Upper lobe of left lung (tissue), 6 donors: ENCODE data around the gene SPATA22. TPM values are rescaled to one million over a fixed set of nuclear protein-coding genes. Genes with fewer than 3 reads are reported as not detected.
"Not testable (repeated sequence)": the region's sequence is repeated elsewhere in the genome, so short reads cannot be mapped to it uniquely, and the experiment has no call there.

Experiments
- ATAC-seq, 2 donors: fragments of 200-7000 bp; cut with Tn5 transposase; one replicate each; pipeline ENCODE4 v1.9.1; 2022; ENCODE audit warnings: mild to moderate bottlenecking in 2 of 2, moderate library complexity in 2 of 2; ENCODE audit not compliant: low FRiP score in 2 of 2
- DNase-seq, 2 donors: peaks; one replicate each; pipeline ENCODE4 v3.0.0-alpha.2; 2019 to 2020
- H3K27ac ChIP-seq, 4 donors: fragments of 200-600 bp; sonication (generic); one replicate each; pipeline ENCODE4 v1.5.1; 2016 to 2019
- H3K27me3 ChIP-seq, 4 donors: fragments of 200-600 bp; sonication (generic); one replicate each; pipeline ENCODE4 v1.5.1; 2017 to 2019
- H3K36me3 ChIP-seq, 4 donors: fragments of 200-600 bp; sonication (generic); one replicate each; pipeline ENCODE4 v1.5.1; 2016 to 2019
- H3K4me1 ChIP-seq, 4 donors: fragments of 200-600 bp; sonication (generic); one replicate each; pipeline ENCODE4 v1.5.1; 2018 to 2019
- H3K4me3 ChIP-seq, 4 donors: fragments of 200-600 bp; sonication (generic); one replicate each; pipeline ENCODE4 v1.5.1; 2017 to 2019; ENCODE audit warnings: mild to moderate bottlenecking in 2 of 4, moderate library complexity in 1 of 4
- H3K9me3 ChIP-seq, 4 donors: fragments of 200-600 bp; sonication (generic); one replicate each; pipeline ENCODE4 v1.5.1; 2018 to 2019
- EP300 ChIP-seq, 4 donors: sonication (generic); formaldehyde crosslinking; IDR thresholded peaks; one replicate each; pipeline ENCODE4 v1.5.1; 2017; ENCODE audit warnings: antibody characterized with exemption in 4 of 4, control low read depth in 2 of 4
- POLR2A ChIP-seq, 4 donors: fragments of 450-650 bp; IDR thresholded peaks; one replicate each; pipeline ENCODE4 v1.5.1; 2016 to 2017; ENCODE audit warnings: antibody characterized with exemption in 4 of 4, mild to moderate bottlenecking in 2 of 4
- POLR2AphosphoS5 ChIP-seq, 2 donors: sonication (generic); formaldehyde crosslinking; IDR thresholded peaks; one replicate each; pipeline ENCODE4 v1.5.1; 2017; ENCODE audit warnings: antibody characterized with exemption in 2 of 2
- WGBS, 2 donors: methylation state at CpG; one replicate each; pipeline ENCODE4 v1.1.5; 2017 to 2018; 5-methylcytosine and 5-hydroxymethylcytosine counted together
- total RNA-seq, 6 donors: library from RNA; depleted of rRNA in 4 of 6; stranded (reverse); fragments of >200 nt in 4 of 6; gene quantifications; one replicate each; pipeline versions ENCODE4 v1.1.0 to v1.2.1, GENCODE V29; 2016 to 2021
- TF ChIP-seq, protein P1 (sequence below), 6 experiments: fragments of 450-650 bp in 4 of 6; fragments of 200-600 bp in 2 of 6; sonication (generic) in 2 of 6; IDR thresholded peaks; one replicate each; pipeline ENCODE4 v1.5.1; 2016 to 2019; ENCODE audit warnings: antibody characterized with exemption in 6 of 6
- donor health status: DM: no; HTN: no; CAD: no; lungs with moderate emphysema.
- donor health status: DM: no; HTN: yes; CAD: no; lungs with severe emphysema.

Gene SPATA22
- total RNA-seq = 1 to 10 TPM in 1 of 6 donors, under 1 TPM in 1, not detected in 4; 0.20 to 2.1 TPM

DNA sequence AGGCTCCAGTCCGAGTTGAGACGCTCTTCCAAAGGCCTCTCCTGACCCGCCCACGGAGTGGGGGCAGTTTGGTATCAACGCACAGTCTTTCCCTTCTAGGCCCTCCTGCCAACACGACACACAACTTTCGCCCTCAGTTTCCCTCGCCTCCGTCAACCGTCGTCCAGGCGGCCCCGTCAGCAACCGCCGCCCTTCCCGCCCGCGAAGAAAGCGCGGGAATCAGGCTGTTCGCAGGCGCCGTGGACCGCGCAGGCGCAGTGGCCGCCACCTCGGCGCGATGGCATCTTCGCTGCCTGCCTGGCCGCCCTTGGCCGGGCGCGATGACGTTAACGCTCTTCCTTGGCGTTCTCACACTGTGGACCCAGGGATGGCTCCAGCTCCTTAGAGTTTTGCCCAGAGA, at the start of gene SPATA22:
SPATA22 (minus strand) TSS at position 221 of the 400 bp plus-strand sequence. CDS start 2,494 bp downstream, outside the sequence.
- H3K36me3 ChIP-seq = no peaks in the 10 kb centered on the region
- no peak within 1 kb of the TSS for H3K4me3 ChIP-seq
- H3K4me1 ChIP-seq = peaks cover 0 to 5% (median 0%) of the 10 kb centered on the region in 4 donors
- H3K27me3 ChIP-seq = no peaks in the 10 kb centered on the region
- H3K27ac ChIP-seq = no peak within 1 kb of the TSS
- TF ChIP-seq EP300 (IDR thresholded peaks at IDR 0.05) (no peak), POLR2A (IDR thresholded peaks at IDR 0.05) (no peak), POLR2AphosphoS5 (IDR thresholded peaks at IDR 0.05) (no peak)
- TF ChIP-seq, protein P1, sequence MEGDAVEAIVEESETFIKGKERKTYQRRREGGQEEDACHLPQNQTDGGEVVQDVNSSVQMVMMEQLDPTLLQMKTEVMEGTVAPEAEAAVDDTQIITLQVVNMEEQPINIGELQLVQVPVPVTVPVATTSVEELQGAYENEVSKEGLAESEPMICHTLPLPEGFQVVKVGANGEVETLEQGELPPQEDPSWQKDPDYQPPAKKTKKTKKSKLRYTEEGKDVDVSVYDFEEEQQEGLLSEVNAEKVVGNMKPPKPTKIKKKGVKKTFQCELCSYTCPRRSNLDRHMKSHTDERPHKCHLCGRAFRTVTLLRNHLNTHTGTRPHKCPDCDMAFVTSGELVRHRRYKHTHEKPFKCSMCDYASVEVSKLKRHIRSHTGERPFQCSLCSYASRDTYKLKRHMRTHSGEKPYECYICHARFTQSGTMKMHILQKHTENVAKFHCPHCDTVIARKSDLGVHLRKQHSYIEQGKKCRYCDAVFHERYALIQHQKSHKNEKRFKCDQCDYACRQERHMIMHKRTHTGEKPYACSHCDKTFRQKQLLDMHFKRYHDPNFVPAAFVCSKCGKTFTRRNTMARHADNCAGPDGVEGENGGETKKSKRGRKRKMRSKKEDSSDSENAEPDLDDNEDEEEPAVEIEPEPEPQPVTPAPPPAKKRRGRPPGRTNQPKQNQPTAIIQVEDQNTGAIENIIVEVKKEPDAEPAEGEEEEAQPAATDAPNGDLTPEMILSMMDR (IDR thresholded peaks at IDR 0.05) = no peak
- H3K9me3 ChIP-seq = no peaks in the 10 kb centered on the region
- 97 to 98% methylated on average over 36 to 38 of the region's 38 CpGs for WGBS, 2 donors
- ATAC-seq (no peak), DNase-seq (peak in 1 of 2 donors; percentile 71)

- DNase-seq, ATAC-seq, H3K27ac ChIP-seq, H3K9me3 ChIP-seq, H3K4me3 ChIP-seq, H3K4me1 ChIP-seq, H3K27me3 ChIP-seq, H3K36me3 ChIP-seq: not testable (repeated sequence)
- 88 to 89% methylated on average over 4 of the region's 4 CpGs for WGBS, 2 donors
Measured at GRCh38 chr17:3519472-3519871, 47.9 kb upstream of the SPATA22 start.

DNA sequence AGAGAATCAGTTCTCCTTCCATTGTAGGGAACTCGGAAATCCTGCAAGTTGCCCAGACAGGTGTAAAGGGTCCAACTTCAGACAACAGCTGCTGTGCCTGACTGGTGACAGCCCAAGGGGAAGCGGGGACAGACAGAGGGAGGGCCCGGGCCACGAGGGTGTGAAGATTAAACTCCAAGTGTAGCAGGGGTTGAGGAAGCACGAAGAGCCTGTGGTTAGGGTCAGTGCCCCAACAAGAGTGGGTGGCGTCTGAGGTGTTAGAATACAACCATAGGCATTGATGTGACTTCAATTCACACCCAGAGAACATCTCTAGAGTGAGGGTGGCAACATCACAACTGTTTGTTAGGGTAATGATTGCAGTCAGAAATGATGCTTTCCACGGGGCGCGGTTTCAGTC, 43.3 kb upstream of the SPATA22 start:
- Histone ChIP-seq H3K27me3 (no peaks in the 10 kb centered on the region), H3K4me3 (no peak overlapping the region), H3K4me1 (no peaks in the 10 kb centered on the region), H3K36me3 (no peaks in the 10 kb centered on the region), H3K27ac (no peak overlapping the region), H3K9me3 (no peaks in the 10 kb centered on the region)
- no peak for TF ChIP-seq POLR2AphosphoS5 (IDR thresholded peaks at IDR 0.05)
- TF ChIP-seq, protein P1 (IDR thresholded peaks at IDR 0.05) = no peak
- no peak for TF ChIP-seq POLR2A (IDR thresholded peaks at IDR 0.05)
- no peak for TF ChIP-seq EP300 (IDR thresholded peaks at IDR 0.05)
- no peak for ATAC-seq
- no peak for DNase-seq
- WGBS, 2 donors = 60 to 69% methylated on average over 9 of the region's 9 CpGs

GRCh38 chr17:3514167-3514566, 42.5 kb upstream of the SPATA22 start:
- 93 to 99% methylated on average over 7 to 11 of the region's 11 CpGs for WGBS, 2 donors
- H3K4me1 ChIP-seq, H3K4me3 ChIP-seq, H3K27ac ChIP-seq, DNase-seq, H3K27me3 ChIP-seq, H3K36me3 ChIP-seq, ATAC-seq, H3K9me3 ChIP-seq: not testable (repeated sequence)

- ATAC-seq = no peak
- TF ChIP-seq POLR2AphosphoS5 (IDR thresholded peaks at IDR 0.05) (no peak), POLR2A (IDR thresholded peaks at IDR 0.05) (no peak), EP300 (IDR thresholded peaks at IDR 0.05) (no peak)
- TF ChIP-seq, protein P1 (IDR thresholded peaks at IDR 0.05) = no peak
- Histone ChIP-seq H3K27ac (peak overlapping the region in 3 of 4 donors; percentile 61 to 76 (median 63)), H3K4me1 (no peaks in the 10 kb centered on the region), H3K36me3 (no peaks in the 10 kb centered on the region), H3K4me3 (no peak overlapping the region), H3K9me3 (no peaks in the 10 kb centered on the region), H3K27me3 (no peaks in the 10 kb centered on the region)
- 89% methylated on average over 22 to 23 of the region's 23 CpGs for WGBS, 2 donors
- peak in 1 of 2 donors; percentile 67 for DNase-seq
Measured at GRCh38 chr17:3513305-3514035, 41.9 kb upstream of the SPATA22 start.
